ENCODE results near the gene TTLL7.

Gene TTLL7

DNA sequence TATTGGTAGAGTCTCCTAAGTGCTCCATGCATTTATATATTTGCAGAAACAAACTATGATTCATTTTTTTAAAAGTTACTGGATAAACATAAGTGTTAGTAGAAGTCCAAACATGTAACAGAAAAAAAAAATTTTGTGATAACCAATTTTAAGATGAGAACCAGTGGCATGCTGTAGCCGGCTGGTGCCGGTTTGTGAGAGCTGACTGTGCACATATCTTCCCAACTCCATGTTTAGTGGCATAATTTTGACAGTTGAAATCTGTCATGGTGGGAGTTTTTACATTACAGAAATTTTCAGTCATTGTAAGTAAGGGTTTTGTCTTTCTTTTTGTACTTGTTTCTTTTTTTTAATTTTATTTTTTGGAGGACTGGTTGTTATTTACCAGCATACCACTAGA lies 141.2 kb downstream of the TTLL7 start:
- no peak for DNase-seq

DNA sequence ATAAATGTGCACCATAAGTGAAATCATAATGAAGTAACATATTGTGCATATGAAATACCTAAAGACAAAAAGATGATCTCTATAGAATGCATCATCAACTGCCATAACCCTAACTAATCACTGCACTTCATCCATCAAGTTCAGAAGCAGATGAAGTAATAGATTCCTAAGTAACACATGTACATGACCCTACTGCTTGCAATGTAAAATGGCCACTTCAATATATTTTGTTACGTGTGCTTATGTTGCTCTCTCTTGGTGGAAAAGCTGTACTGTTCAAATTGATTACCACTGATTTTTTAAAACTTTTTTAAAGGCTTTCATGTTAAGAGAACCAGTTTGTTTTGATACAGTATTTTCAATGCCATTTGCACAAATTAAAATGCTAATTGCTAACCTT lies 141.8 kb downstream of the TTLL7 start:
- no peak for DNase-seq

DNA sequence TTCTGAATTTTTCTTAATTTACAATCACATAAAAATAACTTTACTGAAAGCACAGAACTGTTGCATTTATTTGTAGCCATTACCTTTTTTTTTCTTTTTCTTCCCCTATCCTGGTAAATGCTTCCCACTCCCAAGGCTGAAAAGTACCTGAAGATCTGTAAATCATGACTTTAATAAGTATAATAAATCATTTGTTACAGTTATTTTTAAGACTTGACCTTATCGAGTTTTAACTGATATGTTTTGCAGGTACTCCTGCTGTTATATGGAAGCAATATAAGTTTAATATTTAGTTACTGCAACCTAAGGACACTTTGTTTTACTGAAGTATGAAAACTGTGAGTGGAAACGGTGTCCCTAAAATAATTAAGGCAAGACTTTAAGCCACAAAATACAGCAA lies 142.6 kb downstream of the TTLL7 start:
- DNase-seq = no peak

DNA sequence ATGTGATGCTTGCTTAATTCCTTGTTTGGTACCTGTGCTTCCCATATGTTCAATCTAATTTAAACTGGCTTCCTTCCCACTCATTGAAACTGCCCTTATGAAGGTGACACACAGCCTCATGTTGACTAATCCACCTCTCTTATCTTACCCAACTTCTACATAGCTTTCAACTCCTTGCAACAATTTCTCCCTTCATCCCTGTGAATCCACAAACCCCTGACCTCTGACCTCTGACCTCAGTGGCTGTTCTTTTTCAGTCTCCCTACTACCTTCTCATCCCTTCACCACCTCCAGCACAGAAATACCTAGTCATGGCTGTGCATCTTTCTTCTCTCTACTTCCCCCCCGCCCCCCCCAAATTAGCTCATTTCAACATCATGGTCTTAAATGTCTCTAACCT lies 144.5 kb downstream of the TTLL7 start:
- DNase-seq = no peak

DNA sequence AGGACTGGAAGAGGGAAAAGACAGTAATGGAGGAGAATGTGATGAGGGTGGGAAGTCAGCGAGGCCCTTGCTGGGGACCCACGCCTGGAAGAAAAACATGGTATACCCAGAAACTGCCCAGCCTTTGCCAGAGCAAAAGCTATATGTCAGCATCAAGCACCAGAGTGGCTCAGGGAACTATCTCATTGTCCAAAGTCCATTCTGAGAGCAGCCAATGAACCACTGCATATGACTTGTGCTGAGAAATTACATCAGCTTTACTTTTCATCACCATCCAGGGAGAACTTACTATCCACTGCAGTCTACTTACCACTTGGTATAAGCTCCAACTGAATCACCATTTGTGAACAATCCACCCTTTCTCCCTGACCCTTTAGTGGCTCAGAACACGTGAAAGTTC lies 148.1 kb downstream of the TTLL7 start:
- DNase-seq = no peak

DNA sequence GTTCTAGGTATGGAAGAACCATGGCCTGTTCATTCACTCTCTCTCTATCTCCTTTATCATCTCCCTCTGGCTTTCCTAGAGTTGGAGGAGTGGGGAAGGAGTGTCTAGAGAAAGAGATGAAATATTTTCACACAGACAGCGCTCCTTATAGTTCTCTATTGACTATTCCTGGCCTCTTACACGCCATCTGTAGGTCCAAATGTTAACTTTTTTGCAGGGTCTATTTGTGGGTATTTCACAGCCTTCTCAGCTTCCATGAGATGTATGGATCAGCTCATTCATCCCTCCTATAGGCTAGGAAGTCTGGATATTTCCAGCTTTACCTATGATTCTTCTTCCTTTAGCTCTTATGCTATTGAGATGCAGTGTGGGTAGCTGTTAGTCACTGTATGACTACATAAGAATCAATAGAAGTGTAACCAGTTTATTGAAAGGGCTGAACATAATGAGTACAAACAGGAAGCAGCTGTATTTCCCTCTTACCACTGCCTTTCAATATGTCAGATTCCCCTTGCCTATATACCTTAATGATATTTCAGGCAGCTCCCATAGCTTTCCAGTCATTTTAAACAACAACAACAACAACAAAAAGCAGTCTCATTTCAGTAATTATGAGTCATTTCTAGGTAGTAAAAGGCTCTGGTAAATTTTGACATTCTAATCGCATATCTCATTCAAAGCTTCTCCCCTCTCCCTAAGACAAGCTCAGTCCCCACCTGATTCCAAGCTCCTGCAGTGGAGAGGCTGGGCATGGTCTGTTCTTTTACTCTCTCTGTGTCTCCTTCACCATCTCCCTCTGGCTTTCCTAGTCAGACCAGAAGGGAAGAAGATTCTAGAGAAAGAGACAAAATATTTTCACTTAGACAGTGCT lies 149.5 kb downstream of the TTLL7 start:
- DNase-seq = no peak

DNA sequence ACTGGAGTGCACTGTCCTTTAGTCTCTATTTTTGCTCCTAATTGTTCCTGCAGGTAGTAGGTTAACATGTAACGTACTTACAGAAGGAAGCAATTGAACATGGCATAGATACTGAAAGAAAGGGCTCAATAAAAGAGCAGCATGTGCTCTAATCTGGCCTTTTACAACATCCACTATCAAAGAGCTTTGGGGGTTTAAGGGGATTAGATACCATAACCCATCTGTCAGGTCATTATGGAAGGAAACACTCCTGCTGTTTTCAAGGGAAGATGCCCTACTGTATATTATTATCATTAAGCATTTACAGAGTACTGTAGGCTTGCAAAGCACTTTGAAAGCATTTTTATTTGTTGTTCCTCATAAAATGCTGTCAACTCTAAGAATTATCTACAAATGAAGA lies 152.8 kb downstream of the TTLL7 start:
- no peak for DNase-seq

DNA sequence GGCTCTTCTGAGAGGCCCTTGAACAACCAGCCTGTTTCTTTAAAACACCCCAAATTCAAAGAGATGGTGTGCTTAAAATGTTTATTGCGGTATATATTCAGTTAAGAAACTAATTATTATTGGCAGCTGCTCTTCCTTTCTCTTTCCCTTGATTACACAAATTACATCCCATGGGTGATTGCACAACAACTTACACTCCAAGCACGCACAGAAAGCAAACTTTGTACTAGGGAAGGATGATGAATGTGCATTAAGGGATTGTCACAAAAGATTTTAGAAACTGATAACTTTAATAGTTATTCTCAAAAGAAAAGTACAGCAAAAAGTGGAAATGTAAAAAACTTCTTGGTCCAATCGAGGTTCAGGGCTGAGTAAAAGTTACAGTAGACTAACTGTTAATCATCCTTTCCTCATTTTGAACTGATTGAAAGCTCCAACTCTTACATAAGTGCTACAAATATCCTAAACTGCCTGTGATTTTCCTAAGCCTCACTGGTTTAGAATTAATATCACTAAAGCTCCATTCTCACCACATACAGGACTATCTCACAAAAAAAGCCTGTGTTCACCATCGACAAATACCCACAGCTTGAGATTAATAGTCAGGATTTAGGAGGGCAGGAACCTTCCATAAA lies 153.4 kb downstream of the TTLL7 start:
- no peak for DNase-seq

DNA sequence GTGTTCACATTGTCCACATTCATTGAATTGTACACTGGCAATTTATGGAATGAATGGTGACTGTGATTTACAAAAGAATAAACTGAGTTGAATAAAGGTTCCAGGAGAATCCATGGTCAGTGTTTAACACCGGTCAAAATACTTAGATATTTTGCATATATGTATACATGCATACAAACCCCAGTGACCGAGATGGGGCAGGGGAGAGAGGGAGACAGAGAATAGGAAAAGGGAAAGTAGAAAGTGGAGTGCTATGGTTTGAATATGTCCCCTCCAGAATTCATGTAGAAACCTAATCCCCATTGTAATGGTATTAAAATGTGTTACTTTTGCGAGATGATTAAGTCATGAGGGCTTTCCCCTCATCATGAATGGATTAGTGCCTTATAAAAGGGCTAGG lies 154.4 kb downstream of the TTLL7 start:
- no peak for DNase-seq

DNA sequence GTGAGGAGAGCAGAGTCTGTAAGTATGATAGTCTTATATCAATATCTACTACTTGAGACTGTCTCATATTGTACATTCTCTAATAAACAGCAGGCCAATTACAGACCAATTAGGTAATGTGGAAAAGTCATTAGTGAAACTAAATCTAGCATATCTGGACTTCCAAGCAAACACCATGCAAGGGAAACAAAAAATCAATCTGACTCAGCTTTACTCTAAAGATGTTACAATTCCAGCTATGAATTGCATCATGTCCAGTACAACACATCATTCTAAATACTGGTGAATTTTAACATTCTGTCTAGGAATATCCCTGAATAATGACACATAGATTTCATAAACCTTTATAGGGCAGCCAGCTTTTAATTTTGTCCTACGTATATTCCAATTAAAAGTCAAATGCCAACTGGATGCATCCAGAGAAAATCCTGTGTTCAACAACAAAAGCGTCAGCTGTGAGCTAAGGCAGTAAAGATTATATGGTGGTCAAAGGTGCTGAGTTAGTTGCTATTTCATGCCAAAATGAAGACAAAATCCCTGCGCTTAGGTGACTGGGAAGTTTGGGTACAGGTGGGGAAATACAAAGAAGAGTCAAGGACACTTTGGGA lies 159.3 kb downstream of the TTLL7 start:
- DNase-seq = no peak

DNA sequence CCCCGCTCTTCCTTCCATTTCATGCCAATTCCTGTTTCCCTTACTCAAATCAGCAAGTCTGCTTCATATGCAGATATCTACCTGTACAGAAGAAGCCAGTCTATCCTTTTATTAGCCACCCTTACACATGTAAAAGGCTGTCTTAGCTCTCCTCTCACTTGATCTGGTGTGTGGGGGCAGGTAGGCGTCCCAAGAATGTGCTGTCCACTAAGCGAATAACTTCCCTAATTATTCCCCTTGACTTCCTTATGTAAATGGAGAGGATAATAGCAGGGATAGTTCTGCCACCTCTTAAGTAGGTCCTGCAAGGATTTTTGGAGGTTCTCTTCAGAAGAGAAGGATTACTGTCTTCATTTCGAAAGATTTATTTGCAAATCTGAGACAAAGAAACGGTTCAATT lies 160.4 kb downstream of the TTLL7 start:
- DNase-seq = no peak

DNA sequence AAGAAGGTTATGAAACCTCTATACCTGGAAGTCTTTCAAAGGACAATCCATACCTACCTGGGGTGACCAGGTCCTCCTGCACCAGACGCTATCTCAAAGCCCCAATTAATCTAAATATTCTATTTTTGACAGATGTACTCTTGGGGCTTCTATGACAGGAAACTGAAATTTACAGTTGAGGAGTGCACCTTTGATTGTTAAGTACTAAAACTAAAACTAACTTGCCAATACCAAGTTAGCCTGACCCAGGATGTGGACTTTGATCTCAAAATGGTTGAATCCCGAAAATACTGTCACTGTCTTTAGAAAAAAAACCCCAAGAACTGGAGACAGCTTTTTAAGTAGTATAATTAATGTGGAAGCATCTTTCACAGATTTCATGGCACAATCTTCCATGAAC lies 162.4 kb downstream of the TTLL7 start:
- no peak for DNase-seq

DNA sequence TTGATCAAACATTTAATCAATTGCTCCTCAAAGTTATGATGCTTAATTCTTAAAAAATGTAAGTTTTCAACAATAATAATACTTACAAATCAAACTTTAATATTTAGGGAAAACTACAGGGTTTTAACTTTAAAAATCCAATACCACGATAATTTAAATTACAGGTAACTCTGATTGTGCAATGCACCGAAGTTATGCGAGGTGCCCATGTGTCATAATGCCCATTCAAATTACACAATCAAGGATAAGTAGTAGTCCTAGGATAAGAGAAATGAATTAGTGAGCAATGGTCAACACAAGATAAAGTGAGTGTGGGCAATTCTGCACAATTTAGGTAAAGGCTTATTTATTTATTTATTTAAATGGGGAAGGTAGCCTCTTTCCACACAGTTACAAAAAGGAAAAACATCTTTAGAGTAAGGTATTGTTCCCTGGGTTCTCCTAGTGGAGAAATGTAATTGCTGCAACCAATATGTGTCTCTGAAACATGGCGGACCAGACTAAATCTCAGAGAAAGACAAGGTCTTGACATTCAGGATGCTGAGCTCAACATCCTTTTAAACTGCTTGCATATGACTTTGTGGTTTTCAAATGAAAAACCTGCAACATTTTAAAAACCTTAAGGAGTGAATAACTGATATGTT lies 164.2 kb downstream of the TTLL7 start:
- no peak for DNase-seq

DNA sequence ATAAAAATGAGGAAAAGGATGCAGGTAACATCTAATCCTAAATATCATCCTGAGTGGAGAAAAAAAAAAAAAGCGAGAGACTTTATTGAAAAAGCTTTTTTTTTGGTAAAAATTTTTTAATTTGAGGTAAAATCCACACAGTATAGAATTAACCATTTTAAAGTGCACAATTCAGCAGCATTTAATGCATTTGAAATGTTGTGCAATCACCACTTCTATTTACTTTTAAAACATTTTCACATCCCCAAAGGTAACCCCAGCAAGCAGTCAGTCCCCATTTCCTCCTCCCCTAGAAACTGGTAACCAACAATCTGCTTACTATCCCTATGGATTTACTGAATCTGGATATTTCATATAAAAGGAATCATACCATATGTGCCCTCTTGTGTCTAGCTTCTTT lies 166.7 kb downstream of the TTLL7 start:
- no peak for DNase-seq

DNA sequence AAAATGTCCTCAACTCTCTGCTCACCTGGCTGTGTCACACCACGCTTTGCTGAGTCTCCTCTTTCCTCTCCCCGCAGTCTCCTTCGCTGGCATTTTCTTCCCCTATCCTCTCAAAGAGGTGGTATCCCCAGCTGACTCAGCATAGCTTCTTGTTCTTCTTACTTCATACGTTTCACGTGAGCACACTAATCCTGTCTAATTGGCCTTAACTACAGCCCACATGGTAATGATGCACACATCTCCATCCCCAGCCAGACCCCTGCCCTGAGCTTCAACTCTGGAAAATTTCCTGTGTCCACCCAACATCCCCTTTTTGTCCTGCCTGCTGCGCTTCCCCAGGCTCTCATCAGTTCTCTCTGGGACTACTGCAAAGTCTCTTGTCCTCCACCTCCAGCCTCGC lies 169.8 kb downstream of the TTLL7 start:
- DNase-seq = no peak

DNA sequence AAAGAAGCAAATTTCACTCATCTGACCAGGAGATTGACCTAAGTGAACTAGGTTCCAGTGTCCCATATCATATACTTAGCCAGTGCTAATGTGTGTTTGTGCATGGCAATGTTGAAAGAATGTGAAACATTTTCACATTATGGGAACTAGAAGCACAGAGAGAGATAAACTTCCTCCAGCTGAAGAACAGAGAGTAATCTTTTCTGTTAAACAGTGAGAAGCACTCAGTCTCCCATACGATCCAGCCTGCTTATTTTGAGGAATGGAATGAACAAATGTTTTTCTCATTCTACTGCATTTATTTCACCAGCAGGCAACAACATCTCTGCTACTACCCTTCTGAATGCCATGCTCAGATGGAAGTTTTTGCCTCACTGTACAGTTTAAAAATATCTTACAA lies 170.5 kb downstream of the TTLL7 start:
- DNase-seq = no peak

DNA sequence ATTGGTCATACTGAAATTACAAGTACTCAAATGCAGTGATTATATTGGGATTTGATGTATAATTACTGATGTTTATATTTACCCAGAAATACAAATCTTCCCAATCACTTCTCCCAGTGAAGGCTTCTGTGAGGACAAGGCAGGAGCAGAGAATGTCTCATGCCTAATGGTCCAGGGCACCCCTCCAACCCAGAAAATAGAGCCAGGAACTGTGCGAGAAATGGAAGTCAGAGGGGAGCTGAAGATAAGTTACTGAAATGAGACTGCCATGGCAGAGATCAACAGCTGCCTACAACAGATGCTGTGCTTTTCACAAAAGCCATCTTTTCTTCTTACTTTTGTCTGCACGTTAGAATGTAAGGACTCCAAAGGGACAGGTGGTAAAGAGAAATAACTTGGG lies 171.2 kb downstream of the TTLL7 start:
- no peak for DNase-seq

DNA sequence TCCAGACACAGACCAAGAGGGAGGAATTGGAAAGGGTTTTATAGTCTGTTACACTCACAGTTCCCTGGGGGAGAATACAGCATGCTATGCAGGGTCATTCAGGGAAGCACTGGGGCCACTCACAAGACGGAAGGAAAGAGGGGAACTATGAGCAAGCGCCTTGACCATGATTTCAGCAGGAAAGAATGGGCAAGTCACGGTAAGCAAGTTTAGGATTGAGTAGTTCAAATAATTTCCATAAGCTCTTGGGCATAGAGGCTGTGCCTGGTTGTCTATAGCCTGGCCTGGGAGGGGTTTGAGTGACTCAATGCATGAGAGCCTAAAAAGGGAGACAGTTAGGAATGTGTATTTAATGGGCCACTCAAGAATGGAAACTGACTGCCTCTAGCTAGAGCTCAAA lies 176.7 kb downstream of the TTLL7 start:
- no peak for DNase-seq

DNA sequence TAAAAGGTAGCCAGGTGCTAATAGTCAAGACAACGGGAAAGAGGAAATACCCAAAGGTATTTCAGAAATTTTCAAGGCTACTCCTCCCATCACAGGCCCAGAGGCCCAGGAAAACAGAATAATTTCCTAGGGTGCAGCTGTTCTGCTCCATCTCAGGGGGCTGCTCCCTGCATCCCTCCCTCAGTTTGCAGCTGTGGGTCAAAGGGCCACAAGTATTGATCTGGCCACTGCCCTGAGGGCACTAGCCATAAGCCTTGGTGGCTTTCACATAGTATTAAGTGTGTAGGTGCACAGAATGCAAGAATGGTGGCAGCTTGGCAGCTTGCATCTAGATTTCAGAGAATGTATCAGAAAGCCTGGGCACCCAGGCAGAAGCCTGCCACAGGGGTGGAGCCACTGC lies 179.5 kb downstream of the TTLL7 start:
- DNase-seq = no peak

DNA sequence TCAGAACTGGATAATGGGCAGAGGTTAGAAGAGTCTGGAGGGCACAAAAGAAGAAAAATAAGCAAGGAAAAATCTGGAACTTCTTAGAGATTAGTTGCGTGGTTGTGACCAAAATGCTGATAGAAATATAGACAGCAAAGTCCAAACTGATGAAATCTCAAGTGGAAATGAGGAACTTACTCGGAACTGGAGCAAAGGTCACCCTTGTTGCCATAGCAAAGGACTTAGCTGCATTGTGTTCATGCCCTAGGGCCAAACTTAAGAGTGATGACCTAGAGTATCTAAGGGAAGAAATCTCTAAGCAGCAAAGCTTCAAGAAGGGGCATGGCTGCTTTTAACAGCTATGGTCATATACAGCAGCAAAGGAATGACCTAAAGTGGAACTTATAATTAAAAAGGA lies 180.0 kb downstream of the TTLL7 start:
- no peak for DNase-seq

DNA sequence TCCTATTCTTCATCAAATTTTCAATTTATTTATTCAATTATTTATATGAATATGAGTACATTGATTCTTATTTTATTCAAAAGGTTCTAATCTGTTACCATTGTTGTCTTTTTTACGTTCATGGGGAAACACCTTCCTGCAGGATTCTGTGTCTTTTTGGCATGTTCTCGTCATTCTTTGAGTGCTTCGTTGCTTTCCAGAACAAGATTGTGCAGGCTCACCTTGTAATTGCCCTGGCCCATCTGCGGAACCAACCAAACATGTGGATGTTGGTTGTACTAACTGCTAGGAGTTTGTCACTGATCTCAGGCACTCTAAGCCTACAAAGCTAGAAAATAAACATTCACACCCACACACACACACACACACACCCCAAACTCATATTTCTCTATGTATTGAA lies 182.1 kb downstream of the TTLL7 start:
- DNase-seq = no peak

DNA sequence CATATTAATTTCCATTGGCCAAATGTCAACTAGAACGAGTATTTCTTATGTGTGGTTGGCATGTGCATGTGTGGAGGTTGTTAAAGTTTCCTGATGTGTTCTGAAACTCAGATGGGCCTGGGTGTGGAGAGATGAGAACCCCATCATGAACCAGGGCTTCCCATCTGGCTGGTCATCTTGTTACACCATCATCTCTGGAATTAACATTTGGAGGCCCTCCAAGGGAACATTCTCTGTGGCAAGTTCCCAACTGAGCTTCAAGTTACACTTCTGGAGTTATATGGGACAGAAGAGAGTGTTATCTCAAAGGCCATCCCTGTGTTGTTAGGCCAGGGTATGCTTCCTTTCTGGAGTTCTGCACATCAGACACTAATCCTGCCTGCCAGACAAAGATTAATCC lies 183.6 kb downstream of the TTLL7 start:
- DNase-seq = no peak
